HCT116 (cell line): Measurements from ENCODE around the gene DOLPP1. TPM values are rescaled to one million over a fixed set of nuclear protein-coding genes. Genes with fewer than 3 reads are reported as not detected.

ENCODE experiments used
- ATAC-seq: fragments of 200-7000 bp; cut with Tn5 transposase; 2 replicates; pipeline ENCODE4 v1.9.1; 2020; ENCODE audit warnings: mild to moderate bottlenecking, moderate library complexity
- BruUV-seq: library from RNA; stranded (reverse); fragments of 400-500 nt; replicated peaks from 2 replicates; lab custom pipeline; 2021; lab: Mats Ljungman, UMichigan
- CTCF ChIA-PET: fragments of 300-600 bp; sonication (Branson Sonifier 250); formaldehyde crosslinking; loops from one replicate; lab custom pipeline; 2021; ENCODE audit warnings: antibody characterized with exemption; lab: Charles Lee
- POLR2A ChIA-PET: fragments of 300-600, 350-600 bp; sonication (Branson Sonifier 250); formaldehyde crosslinking; loops from one replicate; lab custom pipeline; 2021; ENCODE audit warnings: antibody characterized with exemption; lab: Charles Lee
- RAD21 ChIA-PET, 2 experiments: fragments of 300-600 bp; sonication (Branson Sonifier 250); formaldehyde crosslinking; loops; one replicate each; lab custom pipeline; 2023; ENCODE audit warnings: low total read pairs in 2 of 2; ENCODE audit not compliant: uncharacterized antibody in 2 of 2, unreplicated experiment in 2 of 2, low non-redundant PET in 1 of 2; lab: Charles Lee
- DNase-seq: peaks from one replicate; pipeline ENCODE4 v3.0.0-alpha.2; 2010; ENCODE audit warnings: low read depth, low spot score
- H2AFZ ChIP-seq: fragments of 200-600 bp; shearing (Covaris generic), sonication (generic); 2 replicates; pipeline ENCODE4 v1.6.1; 2017; ENCODE audit warnings: low read depth, mixed run types, mixed read lengths, antibody characterized with exemption, low read length; ENCODE audit not compliant: poor library complexity, severe bottlenecking
- H3K27ac ChIP-seq: 2 replicates; pipeline ENCODE4 v1.5.1; 2012; ENCODE audit warnings: low read depth, low read length
- H3K27me3 ChIP-seq: fragments of 200-600 bp; sonication (generic); 2 replicates; pipeline ENCODE4 v1.6.1; 2016; ENCODE audit warnings: mixed run types, low read length, mixed read lengths; ENCODE audit not compliant: insufficient read depth
- H3K36me3 ChIP-seq, 2 experiments: fragments of 200-500 bp in 1 of 2; fragments of 200-600 bp in 1 of 2; sonication (Bioruptor generic) in 1 of 2; sonication (generic) in 1 of 2; 2 replicates each; pipeline versions ENCODE4 v1.5.1 to v1.6.1; 2014 to 2016; ENCODE audit warnings: low read length in 2 of 2, inconsistent platforms in 1 of 2, mixed read lengths in 1 of 2, mixed run types in 1 of 2; ENCODE audit not compliant: insufficient read depth in 2 of 2, control insufficient read depth in 1 of 2
- H3K4me1 ChIP-seq, 2 experiments: fragments of 200-600 bp in 1 of 2; sonication (generic) in 1 of 2; 2 replicates each; pipeline versions ENCODE4 v1.5.1 to v1.6.1; 2012 to 2017; ENCODE audit warnings: low read length in 2 of 2, inconsistent platforms in 1 of 2, mild to moderate bottlenecking in 1 of 2, mixed read lengths in 1 of 2, mixed run types in 1 of 2, moderate library complexity in 1 of 2; ENCODE audit not compliant: insufficient read depth in 2 of 2, control insufficient read depth in 1 of 2
- H3K4me2 ChIP-seq: fragments of 200-600 bp; sonication (generic); 2 replicates; pipeline ENCODE4 v1.6.1; 2017; ENCODE audit warnings: mixed run types, low read length, mixed read lengths
- H3K4me3 ChIP-seq, 2 experiments: fragments of 200-600 bp in 1 of 2; sonication (generic) in 1 of 2; replicated peaks in 1 of 2; 2 replicates each; pipeline ENCODE4 v1.5.1; 2011 to 2016; ENCODE audit warnings: low read length in 2 of 2, control low read depth in 1 of 2, low read depth in 1 of 2, mild to moderate bottlenecking in 1 of 2, mixed read lengths in 1 of 2, mixed run types in 1 of 2
- H3K79me2 ChIP-seq: fragments of 200-600 bp; sonication (generic); 2 replicates; pipeline ENCODE4 v1.6.1; 2017; ENCODE audit warnings: mild to moderate bottlenecking, mixed run types, low read length, moderate library complexity, mixed read lengths; ENCODE audit not compliant: insufficient read depth
- H3K9ac ChIP-seq: fragments of 200-600 bp; sonication (generic); 2 replicates; pipeline ENCODE4 v1.6.1; 2016; ENCODE audit warnings: low read length, mixed read lengths
- H3K9me2 ChIP-seq: fragments of 200-600 bp; sonication (generic), shearing (Covaris generic); 2 replicates; pipeline ENCODE4 v1.6.1; 2017; ENCODE audit warnings: mixed run types, mild to moderate bottlenecking, moderate library complexity; ENCODE audit not compliant: insufficient read depth
- H3K9me3 ChIP-seq, 2 experiments: fragments of 200-500 bp in 1 of 2; fragments of 200-600 bp in 1 of 2; sonication (Bioruptor generic) in 1 of 2; sonication (generic) in 1 of 2; 2 replicates each; pipeline ENCODE4 v1.6.1; 2014 to 2017; ENCODE audit warnings: low read length in 2 of 2, mixed read lengths in 2 of 2, inconsistent platforms in 1 of 2, low read depth in 1 of 2, mild to moderate bottlenecking in 1 of 2, mixed run types in 1 of 2, moderate library complexity in 1 of 2; ENCODE audit not compliant: control insufficient read depth in 1 of 2, insufficient read depth in 1 of 2
- H4K20me1 ChIP-seq: fragments of 200-600 bp; sonication (generic), shearing (Covaris generic); 2 replicates; pipeline ENCODE4 v1.6.1; 2017; ENCODE audit warnings: mixed run types, mild to moderate bottlenecking, moderate library complexity; ENCODE audit not compliant: insufficient read depth
- ATF3 ChIP-seq: IDR thresholded peaks from 2 replicates; pipeline ENCODE4 v1.6.1; 2012
- CEBPB ChIP-seq: IDR thresholded peaks from 2 replicates; pipeline ENCODE4 v1.6.1; 2012; ENCODE audit warnings: low read depth
- CTCF ChIP-seq, 3 experiments: fragments of 200-600 bp in 1 of 3; sonication (generic) in 1 of 3; IDR thresholded peaks in 2 of 3; conservative IDR thresholded peaks in 1 of 3; 2 replicates each; pipeline ENCODE4 v1.5.1; 2012 to 2017; ENCODE audit warnings: low read depth in 2 of 3, low read length in 2 of 3, antibody characterized with exemption in 1 of 3, borderline replicate concordance in 1 of 3, control low read depth in 1 of 3, mild to moderate bottlenecking in 1 of 3, mixed read lengths in 1 of 3, mixed run types in 1 of 3, moderate library complexity in 1 of 3; ENCODE audit not compliant: insufficient read depth in 1 of 3
- EGR1 ChIP-seq: IDR thresholded peaks from 2 replicates; pipeline ENCODE4 v1.6.1; 2012; ENCODE audit warnings: low read depth
- ELF1 ChIP-seq: IDR thresholded peaks from 2 replicates; pipeline ENCODE4 v1.6.1; 2012; ENCODE audit warnings: low read depth, borderline replicate concordance
- EZH2 ChIP-seq: fragments of 200-600 bp; sonication (generic); IDR thresholded peaks from 2 replicates; pipeline ENCODE4 v1.6.1; 2017; ENCODE audit warnings: antibody characterized with exemption, mixed run types
- EZH2phosphoT487 ChIP-seq: fragments of 200-600 bp; IDR thresholded peaks from 2 replicates; pipeline ENCODE4 v1.6.1; 2018; ENCODE audit warnings: antibody characterized with exemption, borderline replicate concordance
- MAX ChIP-seq: IDR thresholded peaks from 2 replicates; pipeline ENCODE4 v1.6.1; 2012
- POLR2A ChIP-seq: IDR thresholded peaks from 2 replicates; pipeline ENCODE4 v1.7.0; 2011; ENCODE audit warnings: borderline replicate concordance; ENCODE audit not compliant: insufficient read depth, insufficient read length; ENCODE audit errors: extremely low read depth
- POLR2AphosphoS5 ChIP-seq: IDR thresholded peaks from 2 replicates; pipeline ENCODE4 v1.6.1; 2011; ENCODE audit warnings: mild to moderate bottlenecking, low read depth, low read length, moderate library complexity
- REST ChIP-seq: IDR thresholded peaks from 2 replicates; pipeline ENCODE4 v1.6.1; 2012; ENCODE audit warnings: low read depth
- SIN3A ChIP-seq: IDR thresholded peaks from 2 replicates; pipeline ENCODE4 v1.6.1; 2012; ENCODE audit warnings: low read depth
- SP1 ChIP-seq: IDR thresholded peaks from 2 replicates; pipeline ENCODE4 v1.6.1; 2012; ENCODE audit warnings: low read depth
- SRF ChIP-seq: IDR thresholded peaks from 2 replicates; pipeline ENCODE4 v1.6.1; 2012; ENCODE audit warnings: low read depth
- TCF7L2 ChIP-seq: IDR thresholded peaks from 2 replicates; pipeline ENCODE4 v1.7.0; 2011; ENCODE audit warnings: borderline replicate concordance, inconsistent platforms; ENCODE audit not compliant: insufficient read depth, insufficient read length; ENCODE audit errors: extremely low read depth
- ZBTB33 ChIP-seq: IDR thresholded peaks from 2 replicates; pipeline ENCODE4 v1.6.1; 2011; ENCODE audit warnings: mild to moderate bottlenecking, low read length, moderate library complexity; ENCODE audit not compliant: insufficient replicate concordance; ENCODE audit errors: extremely low read depth
- ZFX ChIP-seq: fragments of 450-650 bp; IDR thresholded peaks from 2 replicates; pipeline ENCODE4 v1.6.1; 2017
- ZNF274 ChIP-seq: fragments of 200-500 bp; sonication (Bioruptor generic); IDR thresholded peaks from 2 replicates; pipeline ENCODE4 v1.6.1; 2014; ENCODE audit warnings: mild to moderate bottlenecking, low read depth, low read length, inconsistent platforms
- intact Hi-C: fragments of 100-400 bp; cut with micrococcal nuclease; formaldehyde crosslinking; loops from 2 replicates; pipeline ENCODE4 v1.10.0; 2022
- total RNA-seq: library from RNA; stranded (reverse); gene quantifications from one replicate; pipeline ENCODE4 v1.2.1, GENCODE V29; 2021; ENCODE audit not compliant: unreplicated experiment

Gene DOLPP1
- total RNA-seq, 1 experiment from 2014 or later = 17.4 TPM

GRCh38 chr9:129138476-129139232 is 57.7 kb downstream of the DOLPP1 start:
- ChIA-PET RAD21 (interaction anchor here (0.6 to 1.6 kb wide), 8 partner anchors 34 to 487 kb away, joined by 3 to 9 read pairs (median 3); partner anchors contain the start of gene NTMT1 (in 1 of the 2)), POLR2A (interaction anchor here (0.7 to 2.8 kb wide), 10 partner anchors 39 to 489 kb away, joined by 3 to 26 read pairs (median 4); partner anchors contain the start of genes IER5L and NTMT1), CTCF (interaction anchor here (0.7 to 6.0 kb wide), 24 partner anchors 9 to 652 kb away, joined by 3 to 77 read pairs (median 6); partner anchors contain the start of genes C9orf50, IER5L, NTMT1 and SH3GLB2)
- Histone ChIP-seq H2AFZ (no peak overlapping the region), H3K27ac (peak overlapping the region; percentile 99), H3K9me2 (no peaks in the 10 kb centered on the region), H3K36me3 (peaks cover 4 to 21% of the 10 kb centered on the region in 2 experiments; a peak in 2 of 4 replicates), H3K4me2 (peak overlapping the region; percentile 85), H3K9me3 (no peaks in the 10 kb centered on the region), H3K27me3 (no peaks in the 10 kb centered on the region), H3K79me2 (peaks cover 31% of the 10 kb centered on the region), H4K20me1 (no peaks in the 10 kb centered on the region), H3K4me1 (peaks cover 35 to 62% of the 10 kb centered on the region in 2 experiments), H3K9ac (peak overlapping the region; percentile 87), H3K4me3 (no peak overlapping the region)
- DNase-seq (no peak), ATAC-seq (peak; percentile 19)
- BruUV-seq = no TSS peak
- intact Hi-C loops = loop anchor here (1.0 to 5.0 kb wide), 5 partner anchors 350 to 652 kb away; no protein-coding TSS in a partner anchor
- TF ChIP-seq ZFX (no peak), ATF3 (no peak), TCF7L2 (no peak), EZH2phosphoT487 (no peak), CEBPB (no peak), POLR2AphosphoS5 (no peak), CTCF (IDR thresholded peaks at IDR 0.05 in 2 of 3, conservative IDR thresholded peaks at IDR 0.05 in 1 of 3; ENCODE audit: borderline replicate concordance in 1 of 3, insufficient read depth in 1 of 3, low read depth in 2 of 3, low read length in 2 of 3) (no peak), ZBTB33 (no peak), EGR1 (no peak), EZH2 (no peak), ELF1 (no peak), SRF (no peak), ZNF274 (no peak), POLR2A (no peak), SP1 (no peak), REST (no peak), MAX (no peak), SIN3A (no peak)
